GM11168 (cell line): ENCODE data around the gene NINL.
"Not testable (repeated sequence)": the region's sequence is repeated elsewhere in the genome, so short reads cannot be mapped to it uniquely, and the experiment has no call there.

Experiments
- in situ Hi-C: fragments of 300-500 bp; cut with MboI; formaldehyde crosslinking; loops from one replicate; pipeline ENCODE4 v1.12.0; 2022; ENCODE audit warnings: low sequenced_read_pairs; ENCODE audit not compliant: unreplicated experiment

Gene NINL

GRCh38 chr20:25507385-25508082 is 77.8 kb downstream of the NINL start:
- in situ Hi-C loops: no loop called here

GRCh38 chr20:25504366-25505135 is 80.8 kb downstream of the NINL start:
- in situ Hi-C loops: no loop called here

- in situ Hi-C loops: no loop called here
Observed at GRCh38 chr20:25503936-25504335, 81.4 kb downstream of the NINL start.

- in situ Hi-C loops: not testable (repeated sequence)
Observed at GRCh38 chr20:25503051-25503639, 82.2 kb downstream of the NINL start.

DNA sequence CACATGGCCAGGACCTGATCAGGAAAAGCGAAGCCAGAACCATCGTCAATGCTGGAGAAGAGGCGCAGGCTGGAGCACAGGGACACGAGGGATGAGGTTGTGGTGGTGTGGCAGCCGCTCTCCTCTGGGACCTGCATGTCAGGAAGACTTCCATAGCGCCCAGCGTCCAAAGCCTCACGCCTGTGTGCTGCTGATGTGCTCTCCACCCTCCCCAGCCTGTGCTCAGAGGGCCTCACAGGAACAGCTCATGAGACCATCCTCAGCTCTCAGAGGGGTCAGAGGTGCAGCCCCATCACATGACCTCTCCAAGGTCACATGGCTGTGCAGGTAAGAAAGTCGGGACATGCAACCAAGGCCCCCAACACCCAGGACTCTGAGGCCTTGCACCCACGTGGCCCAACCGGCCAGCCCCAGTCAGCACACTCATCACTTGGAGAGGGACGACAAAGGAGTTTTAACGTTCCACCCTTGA is 84.4 kb downstream of the NINL start:
- in situ Hi-C loops: no loop called here

GRCh38 chr20:25499855-25500434 is 85.4 kb downstream of the NINL start:
- in situ Hi-C loops: no loop called here

DNA sequence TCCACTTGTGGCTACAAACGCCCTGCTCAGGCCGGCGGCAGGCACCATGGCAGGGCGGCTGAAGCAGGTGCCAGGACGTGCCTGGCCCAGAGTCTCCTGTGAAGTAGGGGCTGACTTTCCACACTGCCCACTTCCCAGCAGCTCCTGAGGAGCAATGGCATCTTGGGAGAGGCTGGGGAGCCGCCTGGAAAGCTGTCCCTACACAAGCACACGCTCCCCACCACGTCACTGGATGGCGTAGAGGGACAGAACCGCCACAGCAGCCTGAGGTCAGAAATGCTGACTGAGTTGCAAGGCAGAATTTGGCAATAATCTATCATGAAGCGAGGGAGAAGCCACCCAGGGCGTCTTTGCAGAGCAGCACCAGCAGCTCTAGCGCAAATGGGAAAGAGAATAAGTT is 86.3 kb downstream of the NINL start:
- in situ Hi-C loops: no loop called here

GRCh38 chr20:25498280-25498606 is 87.1 kb downstream of the NINL start:
- in situ Hi-C loops: no loop called here

DNA sequence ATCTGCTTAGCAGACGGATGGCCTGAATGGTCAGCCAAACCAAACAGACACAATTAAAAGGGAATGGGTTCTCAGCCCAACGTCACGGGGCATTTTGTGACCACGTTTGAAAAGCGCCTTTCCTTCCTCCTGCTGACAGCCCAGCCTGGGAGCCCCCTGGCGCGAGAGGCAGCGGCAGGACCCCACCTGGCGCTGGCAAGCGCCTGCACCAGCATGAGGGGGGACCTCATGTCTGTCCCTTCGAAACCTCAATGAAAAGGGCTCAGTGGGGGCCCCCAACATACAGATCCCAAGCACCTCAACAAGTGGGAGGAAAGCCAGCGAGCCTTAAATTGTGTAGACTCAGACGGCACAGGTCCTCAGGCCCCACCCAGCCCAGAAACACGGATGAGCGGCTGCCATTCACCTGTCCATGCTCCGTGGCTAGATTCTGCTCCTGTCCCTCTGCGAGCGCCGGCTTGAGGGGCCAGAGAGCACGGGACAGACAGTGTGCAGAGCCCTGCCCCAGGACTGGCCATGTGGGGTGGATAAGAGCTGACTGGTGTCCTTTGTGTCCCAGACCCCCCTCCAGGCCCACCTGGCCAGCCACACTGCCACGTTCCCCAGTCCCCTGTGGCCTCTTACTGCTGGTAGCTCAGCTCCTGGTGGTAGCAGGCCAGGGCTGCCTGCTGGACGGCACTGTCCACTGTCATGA is 87.6 kb downstream of the NINL start:
- in situ Hi-C loops: no loop called here

DNA sequence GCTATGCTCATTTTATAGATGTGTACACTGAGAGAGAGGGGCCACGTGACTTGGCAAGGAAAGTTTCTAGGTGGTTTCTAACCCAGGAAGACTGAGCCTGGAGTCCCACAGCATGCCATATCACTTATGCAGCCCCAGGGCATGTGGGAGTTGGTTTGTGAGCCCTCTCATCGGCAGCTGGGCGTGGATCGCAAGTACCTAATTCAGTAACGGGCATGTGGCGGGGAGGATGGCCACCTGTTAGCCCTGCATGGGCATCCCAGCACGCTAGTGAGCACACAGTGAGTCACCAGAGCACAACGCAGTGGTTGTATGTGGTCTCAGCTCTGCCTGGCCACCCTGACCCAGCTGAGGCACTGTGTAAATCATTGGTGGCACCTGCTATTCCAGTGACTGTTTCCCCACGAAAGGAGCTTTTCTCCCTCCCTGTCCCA is 88.3 kb downstream of the NINL start:
- in situ Hi-C loops: no loop called here

DNA sequence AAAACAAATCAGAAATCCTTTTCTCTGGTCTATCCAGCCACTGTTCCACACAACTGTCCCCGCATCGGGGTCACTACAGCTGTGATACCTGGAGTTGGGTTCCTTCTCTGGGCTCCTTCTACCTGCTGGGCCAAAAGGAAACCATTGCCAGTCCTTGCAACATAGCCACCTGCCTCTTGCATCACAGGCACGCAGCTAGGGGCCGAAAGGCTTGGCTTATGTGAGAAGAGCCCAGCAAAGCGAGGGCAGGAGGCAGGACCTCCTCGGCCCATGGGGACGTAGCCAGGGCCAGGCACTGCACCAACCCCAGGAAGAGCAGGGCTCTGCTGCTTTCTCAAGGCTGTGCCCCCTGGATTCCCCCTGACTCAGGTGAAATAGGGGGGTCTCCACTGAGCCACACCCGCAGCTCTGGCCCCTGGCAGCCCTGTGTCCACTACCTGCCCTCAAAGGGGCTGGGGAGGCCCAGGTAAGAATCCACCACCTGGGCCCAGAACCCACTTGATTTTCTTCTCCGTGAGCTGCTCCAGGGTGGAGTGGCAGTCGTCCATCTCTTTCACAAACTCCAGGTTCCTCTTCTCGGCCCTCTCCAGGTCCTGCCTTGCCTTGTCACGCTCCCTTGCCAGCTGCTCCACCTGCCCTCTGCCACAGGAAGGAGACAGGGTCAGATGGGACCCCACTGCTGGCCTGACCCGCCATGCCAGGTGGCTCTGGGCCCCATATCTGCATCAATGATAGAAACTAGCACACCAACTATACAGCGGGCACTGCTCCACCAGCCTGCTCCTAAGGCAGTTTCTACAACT is 89.0 kb downstream of the NINL start:
- in situ Hi-C loops: no loop called here

DNA sequence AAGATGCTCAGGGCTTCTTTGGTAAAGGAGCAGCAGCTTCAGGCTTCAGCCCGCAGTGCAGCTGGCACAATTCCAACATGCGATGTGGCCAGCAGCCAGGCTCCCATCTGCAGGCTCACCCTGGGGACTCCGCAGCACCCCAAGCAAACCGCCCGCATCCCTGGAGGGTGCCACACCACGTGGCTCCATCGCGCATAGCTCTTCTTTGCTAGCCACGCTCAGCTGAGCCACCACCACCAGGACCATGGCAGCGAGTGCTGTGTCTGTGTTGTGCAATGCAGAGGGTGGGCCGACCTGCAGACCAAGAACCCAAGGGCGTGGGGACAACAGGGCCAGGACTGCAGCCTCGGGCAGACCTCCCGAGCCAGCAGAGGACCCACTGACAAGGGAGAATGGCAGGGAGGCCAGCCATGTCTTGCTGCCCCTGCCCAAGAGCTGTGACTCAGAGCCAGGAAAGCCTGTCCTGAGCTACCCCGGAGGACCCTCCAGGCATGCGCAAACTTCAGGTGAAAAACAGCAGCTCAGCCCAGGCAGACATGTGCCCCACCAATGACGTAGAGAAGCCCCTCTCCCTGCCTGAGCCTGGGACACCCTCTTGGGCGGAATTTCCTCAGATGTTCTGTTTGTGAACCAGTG is 90.0 kb downstream of the NINL start:
- in situ Hi-C loops: no loop called here

- in situ Hi-C loops: no loop called here
Observed at GRCh38 chr20:25494506-25495188, 90.7 kb downstream of the NINL start.

DNA sequence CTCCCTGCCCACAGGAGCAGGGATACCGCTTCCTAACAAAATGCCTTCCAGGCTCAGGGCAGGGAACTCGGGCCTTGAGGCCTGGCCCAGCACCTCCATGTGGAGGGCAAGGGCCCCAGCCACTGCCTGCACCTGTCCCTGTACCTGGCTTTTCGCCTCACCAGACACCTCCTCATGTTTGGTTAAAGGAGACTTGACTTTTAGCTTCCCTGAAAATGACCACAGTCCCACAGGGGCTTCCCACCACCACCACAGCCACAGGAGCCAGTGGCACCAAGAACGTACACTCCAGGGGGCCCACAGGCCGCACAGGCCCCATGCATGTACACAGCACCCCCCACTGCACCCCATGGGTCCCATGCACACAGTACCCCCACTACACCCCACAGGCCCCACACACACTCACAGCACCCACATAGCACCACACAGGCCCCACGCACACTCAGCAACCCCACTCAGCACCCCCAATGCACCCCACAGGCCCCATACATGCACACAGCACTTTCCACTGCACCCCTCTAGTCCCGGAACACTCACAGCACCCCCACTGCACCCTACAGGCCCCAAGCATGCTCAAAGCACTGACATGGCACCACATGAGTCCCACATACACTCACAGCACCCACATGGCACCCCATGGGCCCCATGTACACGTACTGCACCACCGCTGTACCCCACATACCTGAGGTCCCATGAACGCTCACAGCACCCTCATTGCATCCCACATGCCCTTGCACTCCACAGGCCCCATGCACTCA is 91.4 kb downstream of the NINL start:
- in situ Hi-C loops: no loop called here

- in situ Hi-C loops: no loop called here
Observed at GRCh38 chr20:25493137-25493536, 92.2 kb downstream of the NINL start.

DNA sequence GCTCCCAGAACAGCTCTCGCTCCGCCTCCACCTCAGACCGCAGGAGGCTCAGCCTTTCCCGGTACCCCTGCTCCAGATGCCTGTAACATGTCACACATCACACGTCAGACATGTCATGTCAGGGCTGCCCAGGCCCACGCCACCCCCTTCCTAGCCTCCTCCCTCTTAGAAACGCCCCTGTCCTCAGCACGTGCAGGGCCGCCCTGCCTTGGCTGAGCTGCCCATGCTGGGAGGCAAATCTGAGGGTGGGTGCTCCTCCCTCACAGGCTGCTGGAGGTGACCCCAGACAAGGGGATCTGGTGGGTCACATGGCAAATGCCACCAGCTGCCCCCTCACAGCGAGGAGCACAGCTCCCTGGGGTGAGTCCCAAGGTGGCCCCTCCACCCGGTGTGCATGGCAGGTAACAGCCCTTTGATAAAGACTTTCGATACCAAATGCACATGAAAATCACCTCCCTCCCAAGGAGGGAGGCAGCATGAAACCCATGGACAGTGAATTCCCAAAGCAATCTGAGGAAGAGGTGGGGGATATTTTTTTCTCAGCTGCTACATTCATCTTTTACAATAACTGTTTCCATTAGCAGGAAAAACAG is 93.8 kb downstream of the NINL start:
- in situ Hi-C loops: no loop called here

DNA sequence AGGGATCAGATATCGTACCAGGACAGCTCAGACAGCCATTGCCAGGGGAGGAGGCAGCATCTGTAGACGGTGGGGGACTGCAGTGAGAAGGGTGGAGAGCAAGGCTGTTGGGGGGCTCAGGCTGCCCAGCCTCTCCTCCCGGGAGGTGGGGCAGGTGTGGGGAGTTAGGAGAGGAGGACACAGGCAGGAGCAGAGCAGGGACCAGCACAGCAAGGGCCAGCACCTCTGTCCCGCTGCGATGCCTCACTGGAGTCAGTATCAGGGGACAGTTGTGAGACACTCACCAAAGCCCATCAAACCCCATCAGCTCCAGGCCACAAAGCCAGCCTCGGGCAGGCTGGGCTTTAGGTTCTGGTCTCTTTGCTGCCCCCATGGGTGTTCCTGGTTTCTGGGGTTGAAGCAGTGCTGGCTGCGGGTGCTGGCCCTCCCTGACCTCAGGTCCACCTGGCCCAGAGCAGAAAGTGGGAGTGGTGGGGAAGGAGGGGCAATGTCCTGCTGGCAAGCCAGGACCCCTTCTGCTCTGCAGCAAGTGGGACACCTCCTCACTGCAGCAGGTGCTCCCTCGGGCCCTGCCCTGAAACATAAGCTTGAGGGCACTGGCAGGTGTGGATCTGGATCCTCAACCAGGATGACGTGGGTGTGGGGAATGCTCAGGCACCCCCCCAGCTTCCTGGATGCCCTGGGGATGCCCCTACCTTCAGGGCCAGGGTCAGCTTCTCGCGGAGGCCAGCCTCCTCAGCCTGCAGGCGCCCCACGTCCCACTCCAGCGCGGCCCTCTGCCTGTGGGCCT is 94.5 kb downstream of the NINL start:
- in situ Hi-C loops: no loop called here
